D341Med (cell line): ENCODE data around the gene EPHA1.
"Not testable (repeated sequence)": the region's sequence is repeated elsewhere in the genome, so short reads cannot be mapped to it uniquely, and the experiment has no call there.

Experiments
- DNase-seq: peaks from one replicate; pipeline ENCODE4 v3.0.0; 2012; ENCODE audit warnings: low spot score

EPHA1 gene

DNA sequence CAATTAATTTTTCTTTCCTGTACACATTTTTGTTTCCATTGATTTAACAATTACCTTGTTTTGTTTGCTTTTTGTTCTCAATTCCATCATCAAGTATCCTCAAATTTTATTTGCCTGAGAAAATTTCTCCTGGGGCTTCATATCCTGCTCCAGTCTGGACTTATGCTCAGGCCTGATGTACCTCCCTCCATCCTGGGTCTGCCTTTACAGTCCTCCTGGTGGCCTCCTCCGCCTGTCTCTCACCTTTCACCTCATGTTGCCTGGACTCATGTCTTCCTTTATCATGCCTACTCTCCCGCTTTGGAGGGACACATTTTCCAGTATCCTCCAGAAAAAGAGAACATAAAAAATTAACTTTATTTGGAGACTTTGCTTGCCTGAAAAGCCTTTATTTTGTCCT, 22.5 kb upstream of the EPHA1 start:
- DNase-seq, result no peak

DNA sequence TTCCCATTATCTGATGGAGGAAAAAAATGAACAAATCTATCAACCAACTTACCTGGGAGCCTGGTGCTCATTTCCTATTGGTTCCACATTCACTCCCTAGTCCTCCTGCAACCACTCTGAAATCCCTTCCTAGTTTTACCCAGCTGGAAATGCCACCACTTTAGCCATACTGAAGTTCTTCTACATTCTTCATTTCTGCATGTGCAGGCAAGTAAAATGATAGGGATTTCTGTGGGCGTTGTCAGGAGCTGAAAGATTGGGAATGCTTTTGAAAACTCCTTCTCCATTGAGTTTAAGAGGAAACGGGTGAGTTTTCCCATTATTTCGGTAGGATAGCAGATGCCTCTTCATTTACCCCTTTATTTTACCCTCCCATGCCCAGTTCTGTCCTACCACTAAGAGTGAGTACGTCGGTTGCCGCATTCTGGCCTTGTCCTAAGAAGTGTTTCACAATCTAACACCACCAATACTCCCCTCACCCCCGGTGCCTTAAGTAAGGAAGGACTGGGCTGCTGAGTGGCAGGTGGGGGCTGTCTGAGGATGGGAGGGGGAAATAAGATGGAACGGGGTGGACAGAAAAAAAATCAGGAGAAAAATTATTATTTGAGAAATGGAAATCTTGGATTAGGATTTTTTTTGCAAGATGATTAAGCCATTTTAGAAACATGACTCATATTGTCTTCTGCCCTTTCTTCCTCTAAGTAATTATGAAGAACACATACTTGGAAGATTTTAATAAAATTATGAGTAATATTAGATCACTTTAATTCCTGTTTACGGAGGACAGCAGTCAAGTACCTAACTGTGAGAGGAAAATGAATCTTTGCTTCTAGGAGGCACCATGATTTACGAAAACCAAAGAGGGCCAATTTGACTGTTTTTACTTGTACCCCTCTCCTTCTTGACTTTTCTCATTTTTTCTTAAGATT, 21.4 kb upstream of the EPHA1 start:
- no peak for DNase-seq

DNA sequence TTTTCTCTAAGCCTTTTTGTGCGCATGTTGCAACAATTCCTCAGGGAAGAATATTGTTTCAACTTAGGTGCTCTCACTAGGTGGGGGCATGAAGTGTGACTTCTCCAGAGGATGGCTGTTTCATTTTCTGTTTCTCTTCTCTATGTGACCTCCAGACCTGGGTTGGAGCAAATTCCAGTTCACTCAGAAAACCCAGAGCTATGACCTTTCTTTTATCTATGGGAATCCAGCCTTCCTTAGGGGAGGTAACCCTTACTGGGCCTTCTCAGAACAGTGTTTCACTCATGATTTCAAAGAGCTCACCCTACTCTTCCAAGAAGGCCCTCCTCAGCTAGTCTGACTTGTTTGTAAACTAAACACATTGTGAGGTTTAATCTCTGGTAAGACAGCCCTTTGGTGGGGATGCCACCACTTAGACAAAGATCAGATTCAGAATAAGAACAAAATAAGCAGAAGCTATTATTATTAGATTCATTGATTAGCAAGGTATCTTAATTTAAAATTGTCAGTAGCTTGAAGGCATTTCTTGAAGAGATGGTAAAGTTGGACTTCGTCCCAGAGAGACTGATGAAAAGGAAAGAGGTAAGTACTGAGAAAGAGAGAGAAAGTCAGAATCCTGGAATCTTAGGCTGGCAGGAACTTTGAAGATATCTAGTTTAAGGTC, 18.0 kb upstream of the EPHA1 start:
- DNase-seq, result no peak

- DNase-seq, result not testable (repeated sequence)
These were observed 15.8 kb upstream of the EPHA1 start for GRCh38 chr7:143424476-143424875.

DNA sequence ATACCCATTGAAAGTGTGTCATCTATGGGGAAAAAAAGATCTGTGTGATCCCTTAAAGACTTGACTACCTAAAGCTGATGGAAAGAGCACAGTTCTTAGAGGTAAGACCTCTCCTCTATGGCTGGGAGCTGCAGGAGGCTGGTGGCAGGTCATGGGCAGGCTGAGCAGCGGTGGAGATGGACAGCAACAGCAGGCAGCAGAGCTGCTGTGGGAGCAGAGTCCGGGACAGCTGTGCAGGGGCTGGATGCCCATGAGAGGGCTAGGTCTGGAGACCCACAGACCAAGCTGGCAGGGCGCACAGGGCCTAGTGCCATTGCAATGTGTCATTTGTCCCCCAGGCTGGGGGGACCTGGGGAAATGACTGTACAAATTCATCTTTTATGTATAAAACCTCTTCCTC, 13.4 kb upstream of the EPHA1 start:
- DNase-seq, result no peak

DNA sequence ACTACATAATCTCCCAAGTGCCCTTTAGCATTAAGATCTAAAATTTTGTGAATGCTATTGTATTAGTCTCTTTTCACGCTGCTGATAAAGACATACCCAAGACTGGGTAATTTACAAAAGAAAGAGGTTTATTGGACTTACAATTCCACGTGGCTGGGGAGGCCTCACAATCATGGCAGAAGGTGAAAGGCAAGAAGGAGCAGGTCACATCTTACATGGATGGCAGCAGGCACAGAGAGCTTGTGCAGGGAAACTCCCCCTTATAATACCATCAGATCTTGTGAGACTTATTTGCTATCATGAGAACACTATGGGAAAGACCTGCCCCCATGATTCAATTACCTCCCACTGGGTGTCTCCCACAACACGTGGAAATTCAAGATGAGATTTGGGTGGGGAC, 12.0 kb upstream of the EPHA1 start:
- DNase-seq, result not testable (repeated sequence)

- DNase-seq, result no peak
These were observed 11.2 kb upstream of the EPHA1 start for GRCh38 chr7:143419880-143420279.

DNA sequence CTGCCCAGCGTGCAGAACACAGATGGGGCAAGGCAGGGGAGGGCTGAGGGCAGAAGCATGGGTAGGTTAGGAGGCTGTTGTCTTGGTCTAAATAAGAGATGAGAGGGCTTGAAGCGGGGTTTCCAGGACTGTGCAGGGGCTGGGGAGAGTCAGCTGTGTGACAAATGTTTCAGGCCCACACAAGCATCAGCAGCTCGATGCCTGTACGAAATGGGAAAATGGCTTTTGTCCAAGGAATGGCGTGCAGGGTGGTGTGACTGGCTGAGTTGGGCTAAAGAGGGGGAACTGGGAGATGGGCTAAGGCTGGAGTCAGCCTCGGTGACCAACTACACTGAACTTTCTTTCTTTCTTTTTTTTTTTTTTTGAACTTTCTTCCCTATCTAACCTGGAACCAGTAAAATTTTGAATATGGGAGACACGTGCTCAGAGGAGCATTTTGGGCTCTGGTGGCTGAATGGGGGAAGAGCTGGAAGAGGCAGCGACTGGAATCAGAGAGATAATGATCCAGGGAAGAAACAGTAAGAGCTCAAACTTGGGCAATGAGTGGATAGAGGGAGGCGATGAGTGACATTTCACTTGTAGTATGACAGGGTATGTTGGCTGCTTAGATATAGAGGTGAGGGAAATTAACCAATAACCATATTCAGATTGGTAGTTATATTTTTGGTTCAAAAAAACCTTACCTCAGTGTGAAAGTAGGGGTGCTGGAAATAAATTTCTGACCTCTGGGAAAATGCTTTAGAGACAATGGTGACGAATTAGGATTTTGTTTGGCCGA, 10.2 kb upstream of the EPHA1 start:
- no peak for DNase-seq

- no peak for DNase-seq
These were observed 9.2 kb upstream of the EPHA1 start for GRCh38 chr7:143417734-143418383.

DNA sequence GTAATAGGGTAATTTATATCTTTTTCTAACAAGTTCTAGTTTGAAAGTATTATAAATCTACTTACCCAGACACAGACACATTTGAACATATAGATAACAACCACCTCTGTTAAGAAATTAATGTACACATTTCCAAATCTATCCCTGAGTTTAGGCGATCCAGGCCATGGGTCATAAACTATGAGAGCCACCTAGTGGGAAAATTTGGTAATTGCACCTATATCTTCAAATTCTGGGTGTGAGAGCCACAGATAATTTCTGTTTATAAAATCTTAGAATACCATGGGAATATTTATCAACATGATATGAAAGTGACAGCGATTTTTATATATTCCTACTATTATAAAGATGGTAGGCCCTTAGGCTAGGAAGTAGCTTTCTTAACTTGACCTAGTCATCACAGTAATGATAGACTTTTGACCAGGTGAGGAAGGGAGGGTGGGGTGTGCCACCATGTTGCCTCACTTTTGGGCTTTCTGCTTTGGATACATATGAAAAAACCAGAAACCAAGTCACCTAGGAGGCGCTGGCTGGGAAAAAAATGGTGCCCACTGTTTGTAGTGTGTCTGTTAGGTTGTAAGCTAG, 8.0 kb upstream of the EPHA1 start:
- peak; percentile 62 for DNase-seq

- DNase-seq, result no peak
These were observed 7.2 kb upstream of the EPHA1 start for GRCh38 chr7:143415742-143416397.

DNA sequence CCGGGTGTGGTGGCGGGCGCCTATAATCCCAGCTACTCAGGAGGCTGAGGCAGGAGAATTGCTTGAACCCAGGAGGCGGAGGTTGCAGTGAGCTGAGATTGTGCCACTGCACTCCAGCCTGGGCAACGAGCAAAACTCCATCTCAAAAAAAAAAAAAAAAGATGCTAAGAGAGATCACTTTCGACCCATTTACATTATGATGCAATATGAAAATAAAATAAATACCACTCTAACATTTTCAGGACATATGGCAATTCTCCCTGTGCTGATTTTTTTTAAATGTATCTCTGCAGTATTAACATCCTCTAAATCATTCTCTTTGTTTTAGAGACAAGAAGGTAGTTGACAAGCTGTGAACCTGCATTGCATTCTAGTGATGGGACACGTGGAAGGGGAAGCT, 6.6 kb upstream of the EPHA1 start:
- not testable (repeated sequence) for DNase-seq

GRCh38 chr7:143413123-143413522, 4.5 kb upstream of the EPHA1 start:
- no peak for DNase-seq

DNA sequence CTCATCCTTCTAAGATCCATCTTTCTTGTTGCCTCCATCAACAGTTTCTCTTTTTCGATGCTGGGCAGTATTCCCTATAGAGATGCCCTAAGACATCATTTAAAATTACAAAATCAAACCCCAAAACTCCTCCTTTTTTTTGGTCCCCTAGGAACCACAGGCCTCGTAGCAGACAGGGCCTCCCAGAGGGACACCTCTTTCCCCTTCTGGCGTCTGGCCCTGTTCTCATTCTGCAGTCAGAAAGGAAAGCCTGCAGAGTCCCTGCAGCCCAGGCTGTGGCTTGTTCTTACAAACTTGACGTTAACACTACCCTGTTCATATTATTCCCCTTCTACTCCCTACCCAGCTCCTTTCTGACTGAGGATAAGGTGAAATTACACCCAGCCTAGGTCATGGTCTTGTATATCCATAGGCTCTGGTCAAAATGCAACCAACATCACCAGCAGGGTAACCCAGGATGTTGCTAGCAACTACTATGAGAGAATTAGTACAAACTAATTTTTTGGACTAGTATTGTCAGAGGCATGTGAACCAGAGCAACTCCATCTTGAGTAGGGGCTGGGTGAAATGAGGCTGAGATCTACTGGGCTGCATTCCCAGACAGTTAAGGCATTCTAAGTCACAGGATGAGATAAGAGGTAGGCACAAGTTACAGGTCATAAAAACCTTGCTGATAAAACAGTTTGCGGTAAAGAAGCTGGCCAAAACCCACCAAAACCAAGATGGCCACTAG, 3.5 kb upstream of the EPHA1 start:
- DNase-seq, result no peak

- no peak for DNase-seq
These were observed 1.9 kb upstream of the EPHA1 start for GRCh38 chr7:143410521-143411004.

DNA sequence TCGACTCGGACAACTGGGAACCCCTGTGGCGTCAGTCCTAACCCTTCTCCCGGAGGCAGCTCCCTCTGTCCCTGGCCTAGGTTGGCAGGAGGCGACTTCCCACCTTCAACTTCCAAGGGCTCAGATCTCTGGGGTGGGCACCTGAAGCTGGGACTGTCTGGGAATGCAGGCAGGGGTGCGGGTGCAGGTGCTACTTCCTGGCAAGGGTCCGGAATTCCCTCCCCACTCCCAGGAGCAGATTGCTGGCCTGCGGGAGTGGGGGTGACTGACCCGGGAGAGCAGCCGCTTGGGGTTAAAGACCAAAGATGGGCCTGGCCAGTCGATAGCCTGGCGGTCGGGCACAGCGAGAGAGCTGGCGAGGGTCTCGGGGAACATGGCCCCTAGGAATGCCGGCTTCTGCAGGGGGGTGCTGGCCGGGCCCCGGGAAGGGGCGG, 387 bp downstream of the EPHA1 start:
- no peak for DNase-seq

GRCh38 chr7:143407287-143408251, 1.1 kb downstream of the EPHA1 start:
- no peak for DNase-seq

DNA sequence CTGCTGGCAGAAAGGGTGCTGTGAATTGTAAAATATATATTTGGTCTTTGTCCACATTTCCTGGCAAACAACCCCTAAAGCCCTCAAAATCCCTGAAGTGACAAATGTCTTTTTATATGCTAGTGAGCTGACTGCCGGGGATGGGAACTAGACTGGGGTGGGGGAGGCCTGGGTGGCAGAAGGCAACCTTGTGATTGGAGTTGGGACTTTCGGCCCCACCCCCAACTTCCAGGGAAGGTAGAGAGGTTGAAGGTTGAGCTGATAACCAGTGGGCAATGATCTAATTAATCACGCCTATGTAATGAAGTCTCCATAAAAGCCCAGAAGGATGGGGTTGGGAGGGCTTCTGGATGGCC, 2.7 kb downstream of the EPHA1 start:
- DNase-seq, result no peak
